Measurements from ENCODE around the gene ADGRL3. TPM values are rescaled to one million over a fixed set of nuclear protein-coding genes. Genes with fewer than 3 reads are reported as not detected.

The ADGRL3 gene
- total RNA-seq, 3 donors from 2014 or later = not detected

DNA sequence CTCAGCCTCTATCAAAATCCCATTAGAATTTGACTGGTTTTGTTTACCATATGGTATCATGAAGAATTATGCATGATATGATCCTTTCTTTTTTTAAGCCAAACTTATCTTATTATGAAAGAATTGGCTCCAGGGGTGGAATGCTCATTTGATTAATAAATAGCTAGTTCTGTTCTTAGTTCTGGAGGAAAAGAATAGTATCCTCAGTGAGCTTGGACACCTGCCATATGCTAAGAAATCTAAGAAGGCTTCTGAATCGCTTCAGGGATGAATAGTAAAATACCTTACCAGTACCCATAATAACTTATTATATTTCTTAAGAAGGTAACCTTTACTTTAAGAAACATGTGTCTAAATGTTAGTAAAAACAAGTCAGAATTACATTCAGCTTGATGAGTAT, 803.6 kb downstream of the ADGRL3 start:
- peaks cover 19% of the 10 kb centered on the region for H3K9me3 Mint-ChIP-seq
- no peak overlapping the region for H3K4me3 Mint-ChIP-seq
- ATAC-seq (no peak), DNase-seq (no peak)
- H3K27me3 Mint-ChIP-seq (ENCODE audit: low read depth) = no peaks in the 10 kb centered on the region
- no peaks in the 10 kb centered on the region for H3K36me3 Mint-ChIP-seq (ENCODE audit: insufficient read depth)
- no peaks in the 10 kb centered on the region for H3K4me1 Mint-ChIP-seq (ENCODE audit: low read depth)

DNA sequence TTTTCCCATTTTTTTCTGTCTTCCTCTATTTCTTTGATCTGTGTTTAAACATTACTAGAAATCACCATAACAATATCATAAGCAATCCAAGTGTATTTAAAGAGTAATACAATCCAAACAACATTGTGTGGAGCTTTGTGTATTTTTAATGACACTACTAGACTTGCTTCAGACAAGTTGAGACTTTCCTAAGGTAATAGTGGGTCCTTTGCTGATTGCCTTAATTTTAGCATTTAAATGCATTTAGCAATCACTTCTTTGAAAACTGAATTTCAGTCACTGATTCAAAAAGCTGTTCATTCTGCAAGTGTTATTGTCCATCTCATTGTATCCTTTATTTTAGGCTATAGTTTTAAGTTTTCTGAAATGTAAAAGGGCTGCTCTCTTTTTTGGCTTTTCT, 804.8 kb downstream of the ADGRL3 start:
- Mint-ChIP-seq H3K9me3 (peaks cover 19% of the 10 kb centered on the region), H3K4me3 (no peak overlapping the region)
- no peak for ATAC-seq

DNA sequence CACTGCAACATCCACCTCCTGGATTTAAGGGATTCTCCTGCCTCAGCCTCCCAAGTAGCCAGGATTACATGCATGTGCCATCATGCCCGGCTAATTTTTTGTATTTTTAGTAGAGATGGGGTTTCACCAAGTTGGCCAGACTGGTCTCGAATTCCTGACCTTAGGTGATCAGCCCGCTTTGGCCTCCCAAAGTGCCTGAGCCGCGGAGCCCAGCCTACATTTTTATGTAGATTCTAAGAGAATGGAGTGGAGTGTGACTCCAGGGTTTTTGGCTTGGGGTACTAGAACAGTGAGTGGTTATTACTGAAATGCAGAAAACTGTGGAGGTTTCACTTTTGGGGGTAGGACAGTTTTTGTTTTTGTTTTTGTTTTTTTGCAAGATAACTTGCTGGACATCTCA, 806.0 kb downstream of the ADGRL3 start:
- H3K27me3 Mint-ChIP-seq (ENCODE audit: low read depth) = no peaks in the 10 kb centered on the region
- H3K9me3 Mint-ChIP-seq = peaks cover 17% of the 10 kb centered on the region
- ATAC-seq (no peak), DNase-seq (no peak)
- H3K4me1 Mint-ChIP-seq (ENCODE audit: low read depth) = no peaks in the 10 kb centered on the region
- H3K36me3 Mint-ChIP-seq (ENCODE audit: insufficient read depth) = no peaks in the 10 kb centered on the region
- H3K4me3 Mint-ChIP-seq = no peak overlapping the region

More for the DNA sequence above, 804.8 kb downstream of the ADGRL3 start:
- Mint-ChIP-seq H3K36me3 (ENCODE audit: insufficient read depth) (no peaks in the 10 kb centered on the region), H3K4me1 (ENCODE audit: low read depth) (no peaks in the 10 kb centered on the region), H3K27me3 (ENCODE audit: low read depth) (no peaks in the 10 kb centered on the region)
- DNase-seq = no peak

DNA sequence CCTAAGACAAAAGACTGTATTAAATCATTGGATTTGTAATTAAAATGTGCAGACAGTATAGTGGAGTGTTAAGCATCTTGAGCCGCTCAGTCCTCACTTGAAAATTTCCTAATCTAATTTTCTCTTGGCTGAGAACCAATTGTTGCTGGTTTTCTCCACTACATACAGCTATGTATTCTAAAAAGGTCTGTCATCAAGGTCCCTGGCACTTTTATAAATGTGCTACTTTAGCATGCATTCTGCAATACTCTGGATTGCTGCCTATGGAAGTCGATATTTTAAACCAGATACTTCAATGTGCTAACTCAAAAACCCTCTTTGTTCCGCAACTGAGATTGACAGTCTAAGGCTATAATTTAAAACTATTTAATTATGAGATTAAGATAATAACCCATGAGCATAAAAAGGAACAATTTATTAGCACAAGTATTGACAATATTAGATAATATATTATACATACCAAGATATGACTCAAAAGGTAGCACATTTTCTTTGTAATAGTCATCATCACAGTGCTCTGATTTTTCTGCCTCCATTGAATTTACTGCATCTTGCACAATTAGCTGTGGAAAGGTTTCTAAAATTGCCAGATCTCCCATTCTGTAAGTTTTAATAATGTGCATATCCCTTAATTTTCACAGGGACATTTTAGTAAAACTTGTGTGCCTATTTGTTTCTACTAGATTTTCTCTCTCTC, 815.1 kb downstream of the ADGRL3 start:
- no peak for ATAC-seq
- DNase-seq = no peak
- Mint-ChIP-seq H3K4me1 (ENCODE audit: low read depth) (no peaks in the 10 kb centered on the region), H3K36me3 (ENCODE audit: insufficient read depth) (no peaks in the 10 kb centered on the region), H3K9me3 (peaks cover 24% of the 10 kb centered on the region), H3K4me3 (no peak overlapping the region), H3K27me3 (ENCODE audit: low read depth) (no peaks in the 10 kb centered on the region)

DNA sequence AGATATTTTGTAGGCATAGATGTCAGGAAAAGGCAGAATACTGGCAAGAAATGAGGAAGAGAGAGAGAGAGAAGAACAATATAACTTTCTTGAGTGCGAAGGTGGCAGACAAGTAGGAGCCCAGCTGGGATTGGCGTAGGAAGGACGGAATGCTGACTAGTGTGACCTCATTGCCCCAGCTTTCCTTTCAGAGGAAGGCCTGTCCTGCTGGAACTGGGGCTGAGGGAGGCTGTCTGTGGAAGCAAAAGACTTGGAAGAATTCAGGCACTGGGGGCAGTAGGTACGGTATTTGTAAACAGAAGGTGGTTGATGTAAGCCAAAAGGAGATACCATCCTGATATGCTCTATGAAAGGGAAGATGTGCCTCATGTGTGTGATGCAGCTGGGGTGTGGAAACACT, 818.4 kb downstream of the ADGRL3 start:
- Mint-ChIP-seq H3K4me3 (no peak overlapping the region), H3K4me1 (ENCODE audit: low read depth) (no peaks in the 10 kb centered on the region), H3K9me3 (peaks cover 20% of the 10 kb centered on the region), H3K36me3 (ENCODE audit: insufficient read depth) (no peaks in the 10 kb centered on the region), H3K27me3 (ENCODE audit: low read depth) (no peaks in the 10 kb centered on the region)
- no peak for DNase-seq
- no peak for ATAC-seq

- no peaks in the 10 kb centered on the region for H3K27me3 Mint-ChIP-seq (ENCODE audit: low read depth)
- H3K4me3 Mint-ChIP-seq = no peak overlapping the region
- peaks cover 3% of the 10 kb centered on the region for H3K9me3 Mint-ChIP-seq
- no peaks in the 10 kb centered on the region for H3K4me1 Mint-ChIP-seq (ENCODE audit: low read depth)
- DNase-seq (no peak), ATAC-seq (no peak)
- no peaks in the 10 kb centered on the region for H3K36me3 Mint-ChIP-seq (ENCODE audit: insufficient read depth)
Observed at GRCh38 chr4:62023633-62024032, 823.5 kb downstream of the ADGRL3 start.

GRCh38 chr4:62028745-62029144, 828.6 kb downstream of the ADGRL3 start:
- no peaks in the 10 kb centered on the region for H3K36me3 Mint-ChIP-seq (ENCODE audit: insufficient read depth)
- no peaks in the 10 kb centered on the region for H3K27me3 Mint-ChIP-seq (ENCODE audit: low read depth)
- DNase-seq (no peak), ATAC-seq (no peak)
- no peak overlapping the region for H3K4me3 Mint-ChIP-seq
- peaks cover 6% of the 10 kb centered on the region for H3K9me3 Mint-ChIP-seq
- no peaks in the 10 kb centered on the region for H3K4me1 Mint-ChIP-seq (ENCODE audit: low read depth)

DNA sequence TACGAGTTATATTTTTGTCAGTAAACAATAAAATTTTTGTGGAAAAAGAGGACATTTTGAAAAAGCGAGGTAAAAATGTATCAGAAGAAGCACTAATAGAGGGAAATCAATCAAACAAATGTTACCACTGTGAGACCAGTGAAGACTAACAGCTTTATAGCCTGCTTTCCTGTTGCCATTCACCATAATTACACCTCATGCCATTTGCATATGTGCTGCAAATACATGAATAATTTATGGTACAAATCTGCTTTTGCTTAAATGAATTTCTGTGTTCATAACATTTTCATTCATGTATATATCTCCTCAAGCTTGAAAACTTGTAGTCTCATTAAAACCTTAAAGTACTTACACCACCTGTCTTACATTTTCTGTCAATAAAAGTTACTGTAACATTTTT, 830.8 kb downstream of the ADGRL3 start:
- no peaks in the 10 kb centered on the region for H3K27me3 Mint-ChIP-seq (ENCODE audit: low read depth)
- peaks cover 6% of the 10 kb centered on the region for H3K9me3 Mint-ChIP-seq
- H3K4me3 Mint-ChIP-seq = no peak overlapping the region
- DNase-seq = no peak
- no peaks in the 10 kb centered on the region for H3K36me3 Mint-ChIP-seq (ENCODE audit: insufficient read depth)
- H3K4me1 Mint-ChIP-seq (ENCODE audit: low read depth) = no peaks in the 10 kb centered on the region
- ATAC-seq = no peak

- DNase-seq = no peak
- peaks cover 15% of the 10 kb centered on the region for H3K9me3 Mint-ChIP-seq
- no peaks in the 10 kb centered on the region for H3K4me1 Mint-ChIP-seq (ENCODE audit: low read depth)
- H3K27me3 Mint-ChIP-seq (ENCODE audit: low read depth) = no peaks in the 10 kb centered on the region
- ATAC-seq = no peak
- H3K36me3 Mint-ChIP-seq (ENCODE audit: insufficient read depth) = no peaks in the 10 kb centered on the region
- no peak overlapping the region for H3K4me3 Mint-ChIP-seq
Observed at GRCh38 chr4:62037571-62037970, 837.4 kb downstream of the ADGRL3 start.

DNA sequence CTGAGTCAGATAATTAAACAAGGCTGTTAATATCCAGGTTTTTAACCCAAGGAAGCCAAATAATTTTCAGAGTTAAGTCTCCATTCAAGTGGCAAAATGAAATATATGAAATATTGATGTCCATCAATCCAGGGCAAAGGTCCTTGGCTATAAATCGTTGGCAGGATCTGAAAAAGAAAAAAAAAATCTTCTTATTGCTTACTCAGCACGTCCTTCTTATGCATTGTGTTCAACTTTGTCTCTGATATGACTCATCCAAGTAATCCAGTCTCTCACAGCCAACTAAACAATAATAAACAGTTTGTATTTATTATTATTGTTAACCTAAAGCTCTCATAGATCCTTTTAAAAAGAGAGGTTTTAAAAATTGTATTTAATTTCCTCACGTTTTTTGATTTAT, 851.2 kb downstream of the ADGRL3 start:
- no peaks in the 10 kb centered on the region for H3K4me1 Mint-ChIP-seq (ENCODE audit: low read depth)
- ATAC-seq (no peak), DNase-seq (no peak)
- H3K36me3 Mint-ChIP-seq (ENCODE audit: insufficient read depth) = no peaks in the 10 kb centered on the region
- no peaks in the 10 kb centered on the region for H3K27me3 Mint-ChIP-seq (ENCODE audit: low read depth)
- peaks cover under 1% of the 10 kb centered on the region for H3K9me3 Mint-ChIP-seq
- H3K4me3 Mint-ChIP-seq = no peak overlapping the region

DNA sequence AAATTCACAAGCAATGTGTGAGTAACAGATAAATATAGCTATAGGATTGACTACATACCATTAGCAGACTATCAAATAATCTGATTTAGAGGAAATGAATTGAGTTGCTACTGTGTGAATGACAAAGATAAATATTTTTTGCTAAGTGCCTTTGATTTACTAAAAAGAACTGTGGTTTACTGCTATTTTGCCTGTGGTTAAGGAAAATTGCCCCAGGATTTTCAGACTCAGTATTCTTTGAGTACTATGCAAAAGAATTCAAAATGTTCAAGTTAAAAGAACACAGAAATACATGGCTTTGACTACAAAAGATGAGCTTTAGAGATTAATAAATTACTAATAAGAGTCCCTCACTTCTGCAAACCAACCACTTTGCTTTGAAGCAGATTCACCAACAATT, 853.8 kb downstream of the ADGRL3 start:
- ATAC-seq (no peak), DNase-seq (no peak)
- H3K27me3 Mint-ChIP-seq (ENCODE audit: low read depth) = no peaks in the 10 kb centered on the region
- H3K9me3 Mint-ChIP-seq = peaks cover 6% of the 10 kb centered on the region
- no peaks in the 10 kb centered on the region for H3K4me1 Mint-ChIP-seq (ENCODE audit: low read depth)
- no peak overlapping the region for H3K4me3 Mint-ChIP-seq
- H3K36me3 Mint-ChIP-seq (ENCODE audit: insufficient read depth) = no peaks in the 10 kb centered on the region

DNA sequence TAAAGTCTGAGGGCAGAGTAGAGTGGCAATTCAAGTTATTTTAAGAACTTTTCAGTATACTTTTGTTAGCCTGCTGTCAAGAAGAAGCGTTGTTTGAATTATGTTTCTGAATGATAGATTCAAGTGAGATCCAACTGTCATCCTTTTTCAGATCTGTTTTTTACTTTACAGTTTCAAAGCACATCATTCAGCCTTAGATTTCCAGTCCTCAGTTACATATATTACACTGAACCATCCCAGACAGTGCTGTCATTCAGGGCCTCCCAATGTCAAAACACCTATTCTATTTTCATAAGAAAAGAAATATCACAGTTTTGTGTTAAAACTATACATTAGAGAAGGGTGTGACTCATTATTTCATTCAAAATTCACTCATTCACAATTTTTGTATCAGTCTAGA, 856.9 kb downstream of the ADGRL3 start:
- Mint-ChIP-seq H3K27me3 (ENCODE audit: low read depth) (no peaks in the 10 kb centered on the region), H3K4me1 (ENCODE audit: low read depth) (no peaks in the 10 kb centered on the region), H3K36me3 (ENCODE audit: insufficient read depth) (no peaks in the 10 kb centered on the region), H3K9me3 (peaks cover 12% of the 10 kb centered on the region), H3K4me3 (no peak overlapping the region)
- no peak for DNase-seq
- no peak for ATAC-seq

DNA sequence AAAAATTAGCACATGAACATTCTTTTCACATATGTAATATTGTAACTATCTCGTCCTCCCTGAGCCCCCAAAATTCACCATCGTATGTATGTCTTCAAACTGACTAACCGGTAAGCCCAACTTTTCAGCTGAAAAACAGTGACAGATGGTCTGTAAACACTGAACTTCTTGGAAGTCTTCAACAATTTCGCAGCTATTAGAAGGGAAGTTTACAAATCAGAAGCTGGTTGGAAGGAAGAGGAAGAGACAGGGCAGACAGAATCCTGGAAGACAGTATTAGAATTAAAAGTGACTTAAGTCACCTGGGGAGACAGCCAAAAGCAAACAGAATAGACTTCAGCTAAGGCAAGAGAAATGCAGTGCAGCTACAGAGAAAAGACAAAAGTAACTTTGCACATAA, 858.4 kb downstream of the ADGRL3 start:
- DNase-seq (no peak), ATAC-seq (no peak)
- no peaks in the 10 kb centered on the region for H3K4me1 Mint-ChIP-seq (ENCODE audit: low read depth)
- peaks cover 20% of the 10 kb centered on the region for H3K9me3 Mint-ChIP-seq
- no peaks in the 10 kb centered on the region for H3K27me3 Mint-ChIP-seq (ENCODE audit: low read depth)
- no peaks in the 10 kb centered on the region for H3K36me3 Mint-ChIP-seq (ENCODE audit: insufficient read depth)
- no peak overlapping the region for H3K4me3 Mint-ChIP-seq

DNA sequence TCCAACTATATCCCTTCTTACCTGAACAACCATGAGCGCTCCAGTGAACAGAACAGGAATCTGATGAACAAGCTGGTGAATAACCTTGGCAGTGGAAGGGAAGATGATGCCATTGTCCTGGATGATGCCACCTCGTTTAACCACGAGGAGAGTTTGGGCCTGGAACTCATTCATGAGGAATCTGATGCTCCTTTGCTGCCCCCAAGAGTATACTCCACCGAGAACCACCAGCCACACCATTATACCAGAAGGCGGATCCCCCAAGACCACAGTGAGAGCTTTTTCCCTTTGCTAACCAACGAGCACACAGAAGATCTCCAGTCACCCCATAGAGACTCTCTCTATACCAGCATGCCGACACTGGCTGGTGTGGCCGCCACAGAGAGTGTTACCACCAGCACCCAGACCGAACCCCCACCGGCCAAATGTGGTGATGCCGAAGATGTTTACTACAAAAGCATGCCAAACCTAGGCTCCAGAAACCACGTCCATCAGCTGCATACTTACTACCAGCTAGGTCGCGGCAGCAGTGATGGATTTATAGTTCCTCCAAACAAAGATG, 870.2 kb downstream of the ADGRL3 start:
- H3K27me3 Mint-ChIP-seq (ENCODE audit: low read depth) = no peaks in the 10 kb centered on the region
- ATAC-seq (no peak), DNase-seq (no peak)

GRCh38 chr4:62075089-62075488, 875.0 kb downstream of the ADGRL3 start:
- no peaks in the 10 kb centered on the region for H3K27me3 Mint-ChIP-seq (ENCODE audit: low read depth)
- peaks cover 8% of the 10 kb centered on the region for H3K9me3 Mint-ChIP-seq
- DNase-seq = no peak
- no peaks in the 10 kb centered on the region for H3K36me3 Mint-ChIP-seq (ENCODE audit: insufficient read depth)
- ATAC-seq = no peak
- no peak overlapping the region for H3K4me3 Mint-ChIP-seq
- H3K4me1 Mint-ChIP-seq (ENCODE audit: low read depth) = no peaks in the 10 kb centered on the region

More for the DNA sequence above, 870.2 kb downstream of the ADGRL3 start:
- Mint-ChIP-seq H3K4me3 (no peak overlapping the region), H3K9me3 (peaks cover 5% of the 10 kb centered on the region), H3K36me3 (ENCODE audit: insufficient read depth) (no peaks in the 10 kb centered on the region), H3K4me1 (ENCODE audit: low read depth) (no peaks in the 10 kb centered on the region)

All from activated T-cell treated with anti-CD3 and anti-CD28 coated beads, Interleukin-2, amount 50 U/mL, for 4 hours (primary cell).